IPS-NIHi7 (cell line): Measurements from ENCODE around the gene IDI2.
"Not testable (repeated sequence)": the region's sequence is repeated elsewhere in the genome, so short reads cannot be mapped to it uniquely, and the experiment has no call there.

ENCODE experiments used
- DNase-seq: peaks from one replicate; pipeline ENCODE4 v3.0.0; 2012; ENCODE audit warnings: mixed read lengths; ENCODE audit errors: extremely low spot score

Gene IDI2

GRCh38 chr10:1047937-1048336, 22.3 kb upstream of the IDI2 start:
- no peak for DNase-seq

- no peak for DNase-seq
These were observed 19.8 kb upstream of the IDI2 start for GRCh38 chr10:1045415-1045814.

- DNase-seq, result no peak
These were observed 19.3 kb upstream of the IDI2 start for GRCh38 chr10:1044964-1045363.

- no peak for DNase-seq
These were observed 18.5 kb upstream of the IDI2 start for GRCh38 chr10:1044146-1044545.

GRCh38 chr10:1043532-1043995, 17.9 kb upstream of the IDI2 start:
- no peak for DNase-seq

- no peak for DNase-seq
These were observed 15.9 kb upstream of the IDI2 start for GRCh38 chr10:1041514-1041913.

- no peak for DNase-seq
These were observed 14.5 kb upstream of the IDI2 start for GRCh38 chr10:1040133-1040532.

GRCh38 chr10:1038769-1039168, 13.1 kb upstream of the IDI2 start:
- DNase-seq, result not testable (repeated sequence)

- DNase-seq, result no peak
These were observed 11.4 kb upstream of the IDI2 start for GRCh38 chr10:1037098-1037497.

- no peak for DNase-seq
These were observed 10.7 kb upstream of the IDI2 start for GRCh38 chr10:1036341-1036791.

GRCh38 chr10:1035201-1035600, 9.5 kb upstream of the IDI2 start:
- no peak for DNase-seq

GRCh38 chr10:1034758-1035157, 9.1 kb upstream of the IDI2 start:
- no peak for DNase-seq

- DNase-seq, result no peak
These were observed 7.9 kb upstream of the IDI2 start for GRCh38 chr10:1033601-1034000.

GRCh38 chr10:1029838-1030237, 4.2 kb upstream of the IDI2 start:
- DNase-seq, result no peak

GRCh38 chr10:1026578-1026977, 919 bp upstream of the IDI2 start:
- no peak for DNase-seq

- DNase-seq, result no peak
These were observed 1.6 kb downstream of the IDI2 start for GRCh38 chr10:1024103-1024502.

GRCh38 chr10:1022413-1022812, 3.2 kb downstream of the IDI2 start:
- no peak for DNase-seq

GRCh38 chr10:1020958-1021357, 4.7 kb downstream of the IDI2 start:
- DNase-seq, result no peak

- no peak for DNase-seq
These were observed 5.2 kb downstream of the IDI2 start for GRCh38 chr10:1020460-1020859.

- DNase-seq, result no peak
These were observed 6.3 kb downstream of the IDI2 start for GRCh38 chr10:1019362-1019761.

- DNase-seq, result no peak
These were observed 10.0 kb downstream of the IDI2 start for GRCh38 chr10:1015688-1016087.

GRCh38 chr10:1011696-1012095, 14.0 kb downstream of the IDI2 start:
- no peak for DNase-seq

- DNase-seq, result no peak
These were observed 15.0 kb downstream of the IDI2 start for GRCh38 chr10:1010703-1011102.

GRCh38 chr10:1009947-1010346, 15.7 kb downstream of the IDI2 start:
- not testable (repeated sequence) for DNase-seq

GRCh38 chr10:1009071-1009494, 16.6 kb downstream of the IDI2 start:
- DNase-seq, result no peak
